ENCODE data around the gene TMBIM4.

- no peak for TF ChIP-seq CTCF (IDR thresholded peaks at IDR 0.05; ENCODE audit: low read depth, low read length)
- no peak for TF ChIP-seq EZH2phosphoT487 (IDR thresholded peaks at IDR 0.05; ENCODE audit: low read depth)
Measured at GRCh38 chr12:66160704-66161103, 9.1 kb downstream of the TMBIM4 start.
